GM12878 (cell line): ENCODE measurements around the gene PDF. TPM values are rescaled to one million over a fixed set of nuclear protein-coding genes. Genes with fewer than 3 reads are reported as not detected.

Experiments used
- ATAC-seq: fragments of 200-7000 bp; cut with Tn5 transposase; 3 replicates; pipeline ENCODE4 v1.9.1; 2020; ENCODE audit warnings: mild to moderate bottlenecking, moderate library complexity
- BruUV-seq: library from RNA; stranded (reverse); fragments of 400-500 nt; replicated peaks from 2 replicates; lab custom pipeline; 2021; lab: Mats Ljungman, UMichigan
- CTCF ChIA-PET: fragments of 300-600 bp; sonication (Branson Sonifier 250); formaldehyde crosslinking; extraction: SDS; loops from one replicate; lab custom pipeline; 2021; ENCODE audit warnings: inconsistent platforms; lab: Yijun Ruan, JAX
- POLR2A ChIA-PET: fragments of 350-600 bp; formaldehyde crosslinking; extraction: SDS; loops from one replicate; lab custom pipeline; 2021; ENCODE audit warnings: inconsistent platforms; lab: Charles Lee
- RAD21 ChIA-PET: fragments of 300-600 bp; sonication (Branson Sonifier 250); formaldehyde crosslinking; loops from one replicate; lab custom pipeline; 2023; ENCODE audit warnings: antibody characterized with exemption; ENCODE audit not compliant: unreplicated experiment; lab: Charles Lee
- SMC1A ChIA-PET: fragments of 300-600 bp; sonication (Branson Sonifier 250); formaldehyde crosslinking; loops from one replicate; lab custom pipeline; 2023; ENCODE audit not compliant: unreplicated experiment, uncharacterized antibody; lab: Charles Lee
- DNase-seq: peaks from one replicate; pipeline ENCODE4 v3.0.0-alpha.2; 2011; ENCODE audit warnings: low read depth, low spot score
- FAIRE-seq: peaks from 3 replicates; lab custom pipeline; 2011; peaks lifted over from hg19 to GRCh38; lab: Jason Lieb, UNC
- H2AFZ ChIP-seq: 2 replicates; pipeline ENCODE4 v1.6.0; 2011; ENCODE audit warnings: low read depth, low read length, control low read depth; ENCODE audit not compliant: control insufficient read depth
- H3K27ac ChIP-seq: 2 replicates; pipeline ENCODE4 v1.5.1; 2011; ENCODE audit warnings: control low read depth; ENCODE audit not compliant: control insufficient read depth, insufficient read depth
- H3K27me3 ChIP-seq, 2 experiments: replicated peaks in 1 of 2; 2 replicates each; pipeline versions ENCODE4 v1.6.0 to v1.6.1; 2011; ENCODE audit warnings: low read length in 1 of 2; ENCODE audit not compliant: control insufficient read depth in 2 of 2, insufficient read depth in 2 of 2
- H3K36me3 ChIP-seq, 2 experiments: 2 replicates each; pipeline ENCODE4 v1.5.1; 2011; ENCODE audit warnings: low read length in 1 of 2; ENCODE audit not compliant: control insufficient read depth in 2 of 2, insufficient read depth in 2 of 2
- H3K4me1 ChIP-seq: 2 replicates; pipeline ENCODE4 v1.6.1; 2011; ENCODE audit warnings: mild to moderate bottlenecking, low read length, moderate library complexity, mixed read lengths; ENCODE audit not compliant: control insufficient read depth, insufficient read depth
- H3K4me2 ChIP-seq: 2 replicates; pipeline ENCODE4 v1.6.0; 2011; ENCODE audit warnings: control low read depth; ENCODE audit not compliant: control insufficient read depth, insufficient read depth
- H3K4me3 ChIP-seq: fragments of 200-600 bp; sonication (generic); 2 replicates; pipeline ENCODE4 v1.5.1; 2016
- H3K79me2 ChIP-seq: 2 replicates; pipeline ENCODE4 v1.6.0; 2011; ENCODE audit warnings: low read length; ENCODE audit not compliant: control insufficient read depth, insufficient read depth
- H3K9ac ChIP-seq: 2 replicates; pipeline ENCODE4 v1.8.0; 2011; ENCODE audit warnings: low read length, control low read depth, mixed read lengths; ENCODE audit not compliant: control insufficient read depth, insufficient read depth
- H3K9me3 ChIP-seq: replicated peaks from 3 replicates; pipeline ENCODE4 v1.5.1; 2011; ENCODE audit warnings: mild to moderate bottlenecking, low read length; ENCODE audit not compliant: control insufficient read depth, insufficient read depth
- H4K20me1 ChIP-seq: 2 replicates; pipeline ENCODE4 v1.6.0; 2011; ENCODE audit not compliant: control insufficient read depth, insufficient read depth
- CHD4 ChIP-seq: fragments of 200-600 bp; sonication (generic); IDR thresholded peaks from 2 replicates; pipeline ENCODE4 v1.6.1; 2016; ENCODE audit warnings: mild to moderate bottlenecking
- POLR2A ChIP-seq: IDR thresholded peaks from 2 replicates; pipeline ENCODE4 v1.6.1; 2011; ENCODE audit warnings: low read depth, mild to moderate bottlenecking, low read length
- SRF ChIP-seq, 2 experiments: IDR thresholded peaks; 2 replicates each; pipeline ENCODE4 v1.6.1; 2011; ENCODE audit warnings: low read depth in 2 of 2, low read length in 2 of 2, mild to moderate bottlenecking in 1 of 2, moderate library complexity in 1 of 2
- WGBS: methylation state at CpG from one replicate; pipeline ENCODE4 v1.1.6; 2016; ENCODE audit warnings: low lambda C conversion rate; ENCODE audit not compliant: insufficient replicate concordance, insufficient coverage; ENCODE audit errors: missing lambda C conversion rate; 5-methylcytosine and 5-hydroxymethylcytosine counted together
- in situ Hi-C: fragments of 300-500 bp; cut with MboI; formaldehyde crosslinking; loops from 9 replicates; pipeline ENCODE4 v1.14.3; 2018; ENCODE audit warnings: mixed read lengths
- intact Hi-C: fragments of 100-400 bp; cut with micrococcal nuclease; formaldehyde crosslinking; loops from one replicate; pipeline ENCODE4 v1.14.2; 2022; ENCODE audit not compliant: unreplicated experiment
- polyA plus RNA-seq, 11 experiments: library from polyadenylated mRNA; depleted of rRNA in 4 of 11; unstranded in 6 of 11; stranded (reverse) in 5 of 11; fragments of >200 nt; fragmentation: Nextera tagmentation in 4 of 11; fragmentation: Illumina TruSeq in 1 of 11; extraction: Ambion mirVana in 4 of 11; extraction: Trizol in 1 of 11; gene quantifications; 1 replicate in 1 of 11; 2 replicates in 10 of 11; pipeline versions ENCODE4 v1.2.1 to v1.2.3, GENCODE V29; 2011 to 2016; ENCODE audit warnings: inconsistent platforms in 2 of 11, missing spikeins in 2 of 11, low read depth in 1 of 11
- total RNA-seq, 4 experiments: library from RNA; depleted of rRNA in 3 of 4; stranded (reverse); fragments of >200 nt in 3 of 4; fragmentation: Illumina TruSeq in 1 of 4; extraction: Trizol in 1 of 4; gene quantifications; 2 replicates each; pipeline versions ENCODE4 v1.2.1 to v1.2.3, GENCODE V29; 2013 to 2021

PDF gene
- total and polyA plus RNA-seq, 10 of the 15 experiments (the other 5 are each of a cell fraction or from before 2014, with no cell fraction given) = 0.13 to 44.1 (median 16.7) TPM

DNA sequence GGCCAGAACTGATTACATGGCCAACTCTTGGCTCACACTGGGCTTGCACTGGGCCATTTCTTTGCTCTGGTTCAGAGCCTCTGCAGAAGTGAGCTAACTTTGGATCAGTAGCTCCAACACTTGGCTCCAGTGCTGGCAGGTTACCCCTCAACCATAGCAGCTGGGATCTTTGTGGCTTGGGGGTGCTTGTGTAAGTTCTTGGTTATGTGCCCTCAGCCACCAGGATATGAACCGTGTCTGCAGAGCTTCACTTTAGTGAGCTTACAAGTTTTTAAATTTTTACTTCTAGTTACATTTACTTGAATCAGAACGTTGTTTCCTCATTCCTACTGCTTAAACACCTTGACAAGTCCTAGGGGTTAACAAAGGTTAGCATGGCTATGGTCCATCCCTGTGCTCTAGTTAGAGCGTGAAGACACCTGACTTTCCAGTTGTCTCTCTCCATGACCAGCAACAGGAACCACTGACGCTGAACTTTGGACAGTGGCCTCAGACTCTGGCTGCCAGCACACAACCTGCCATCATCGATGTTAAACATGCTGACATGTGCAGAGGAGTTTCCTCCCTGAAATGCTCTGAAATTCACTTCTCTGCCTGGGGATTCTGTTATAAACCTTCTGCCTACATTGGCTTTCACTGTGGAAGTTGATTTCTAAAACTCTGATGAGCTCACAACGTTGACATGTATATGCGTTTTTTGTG is 4.1 kb downstream of the PDF start:
- no peak for DNase-seq
- Histone ChIP-seq H3K79me2 (peaks cover 62% of the 10 kb centered on the region), H2AFZ (no peak overlapping the region), H3K4me3 (peak overlapping the region; percentile 34; the same call in 1 of the 2 replicates)
- no peak for ATAC-seq
- intact Hi-C loops (no loop called here), in situ Hi-C loops (no loop called here)
- CTCF ChIA-PET = interaction anchor here (0.6 to 2.0 kb wide), 7 partner anchors 11 to 860 kb away, joined by 3 to 7 read pairs (median 3); partner anchors contain the start of genes COG8 and NIP7
- 48% methylated on average over 7 of the region's 7 CpGs for WGBS
- no peak for FAIRE-seq
- TF ChIP-seq SRF (IDR thresholded peaks at IDR 0.05; ENCODE audit: low read depth in 2 of 2, low read length in 2 of 2) (no peak), POLR2A (0 out of 2 replicates have a peak, but pooled peaks have one; percentile 15)
- TF ChIP-seq, all 136 proteins: peak for 1
- ChIA-PET SMC1A (interaction anchor here (0.6 to 2.5 kb wide), 8 partner anchors 14 to 470 kb away, joined by 3 to 6 read pairs (median 3); no protein-coding TSS in a partner anchor), POLR2A (interaction anchor here (0.6 to 6.6 kb wide), 7 partner anchors 9 to 796 kb away, joined by 3 to 42 read pairs (median 4); partner anchors contain the start of genes COG8 and NIP7), RAD21 (interaction anchor here (0.8 to 1.0 kb wide), 2 partner anchors 15 to 31 kb away, joined by 3 to 4 read pairs; partner anchors contain the start of gene VPS4A)
- Histone ChIP-seq H3K4me1 (peaks cover 10% of the 10 kb centered on the region), H3K27ac (no peak overlapping the region), H3K36me3 (peaks cover 25 to 41% of the 10 kb centered on the region in 2 experiments), H3K4me2 (peak overlapping the region; percentile 44), H3K9me3 (no peaks in the 10 kb centered on the region), H3K27me3 (no peaks in the 10 kb centered on the region), H4K20me1 (peaks cover 8% of the 10 kb centered on the region; the same call in 1 of the 2 replicates), H3K9ac (0 out of 2 replicates have a peak overlapping the region, but pooled peaks have one; percentile 9)
- BruUV-seq = TSS peak; percentile 21

DNA sequence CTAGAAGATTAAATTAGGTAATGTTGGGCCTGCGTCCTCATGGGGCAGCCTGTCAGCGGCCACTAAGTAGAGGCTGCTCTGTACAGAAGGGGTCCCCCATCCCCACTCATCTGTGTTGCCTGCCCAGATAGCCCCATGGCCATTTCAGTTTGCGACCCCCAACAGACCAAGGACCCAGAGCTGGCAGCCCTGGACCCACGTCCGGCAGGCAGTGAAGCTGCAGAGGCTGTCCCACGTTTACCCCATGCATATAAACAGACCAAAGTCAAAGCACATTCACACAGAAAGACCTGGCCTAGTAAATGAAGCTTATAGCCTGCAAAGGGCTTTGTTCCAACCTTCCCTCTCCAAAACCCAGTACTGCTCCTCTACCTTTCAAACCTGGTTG is 4.6 kb downstream of the PDF start:
- H3K4me1 ChIP-seq = peaks cover 10% of the 10 kb centered on the region
- in situ Hi-C loops (no loop called here), intact Hi-C loops (no loop called here)
- no peak overlapping the region for H3K9ac ChIP-seq
- no peak overlapping the region for H3K27ac ChIP-seq
- WGBS = 87% methylated on average over 6 of the region's 6 CpGs
- TF ChIP-seq CHD4 (no peak), POLR2A (0 out of 2 replicates have a peak, but pooled peaks have one; percentile 27)
- CTCF ChIA-PET = interaction anchor here (1.0 to 2.0 kb wide), 3 partner anchors 11 to 70 kb away, joined by 3 to 7 read pairs (median 3); no protein-coding TSS in a partner anchor
- no peak overlapping the region for H2AFZ ChIP-seq
- BruUV-seq = no TSS peak
- RAD21 ChIA-PET = interaction anchor here (0.8 kb wide), 1 partner anchor 32 kb away, joined by 3 read pairs; no protein-coding TSS in a partner anchor
- POLR2A ChIA-PET = interaction anchor here (0.6 to 6.6 kb wide), 3 partner anchors 8 to 192 kb away, joined by 4 to 42 read pairs (median 5); partner anchors contain the start of genes COG8 and NIP7
- DNase-seq (no peak), FAIRE-seq (no peak), ATAC-seq (no peak)
- peak overlapping the region; percentile 5; the same call in 1 of the 2 replicates for H3K4me2 ChIP-seq
- H3K79me2 ChIP-seq = peaks cover 61% of the 10 kb centered on the region
- H3K4me3 ChIP-seq = peak overlapping the region; percentile 34; the same call in 1 of the 2 replicates
- SMC1A ChIA-PET = interaction anchor here (0.8 to 2.5 kb wide), 6 partner anchors 13 to 470 kb away, joined by 3 to 6 read pairs (median 4); no protein-coding TSS in a partner anchor
- H4K20me1 ChIP-seq = peaks cover 8% of the 10 kb centered on the region; the same call in 1 of the 2 replicates
- H3K27me3 ChIP-seq = no peaks in the 10 kb centered on the region
- H3K36me3 ChIP-seq = peaks cover 30 to 47% of the 10 kb centered on the region in 2 experiments
- H3K9me3 ChIP-seq = no peaks in the 10 kb centered on the region
